Heart left ventricle (tissue), 13 donors: Measurements from ENCODE around the gene CMBL.

Experiments used
- POLR2A ChIP-seq, 2 donors: fragments of 450-650 bp; IDR thresholded peaks; one replicate each; pipeline ENCODE4 v1.6.1; 2017; ENCODE audit warnings: antibody characterized with exemption in 2 of 2, mild to moderate bottlenecking in 2 of 2, moderate library complexity in 2 of 2
- TF ChIP-seq, protein P1 (sequence below), 12 donors: fragments of 200-600 bp; sonication (generic) in 4 of 12; IDR thresholded peaks; one replicate each; pipeline versions ENCODE4 v1.5.0 to v1.8.0; 2018 to 2022; ENCODE audit warnings: antibody characterized with exemption in 12 of 12, mild to moderate bottlenecking in 5 of 12
- donor health status: ischemic (EF 13 %, LVEDD 7.1; RV severe dilation, severe dysfunction).
- donor health status: DM: no; HTN: yes; CAD: no.
- donor health status: DM: no; HTN: no; CAD: no.
- donor health status: ischemic (EF 25% LVEDD 6.9; RV normal size, moderate dysfunction).
- donor health status: ischemic (EF 25% LVEDD 5.7; RV mildly dilated, moderate dysfunction).
- donor health status: ischemic (EF 35%, LVEDD 5.7; RV mildly dilated, moderate dysfunction).
- donor health status: nonischemic (EF 11% LVEDD 7.7; RV severe dilation, severe dysfunction).
- donor health status: DM: yes; HTN: yes; CAD: no.
- donor health status: PGD.
- donor health status: ischemic (EF 29% LVEDD 5.4; RV normal size, mild dysfunction).
- donor health status: nonischemic (EF 23%, LVEDD 6.1; RV moderate dilation, normal function).

GRCh38 chr5:10246761-10247160 lies 60.9 kb downstream of the CMBL start:
- TF ChIP-seq, protein P1, sequence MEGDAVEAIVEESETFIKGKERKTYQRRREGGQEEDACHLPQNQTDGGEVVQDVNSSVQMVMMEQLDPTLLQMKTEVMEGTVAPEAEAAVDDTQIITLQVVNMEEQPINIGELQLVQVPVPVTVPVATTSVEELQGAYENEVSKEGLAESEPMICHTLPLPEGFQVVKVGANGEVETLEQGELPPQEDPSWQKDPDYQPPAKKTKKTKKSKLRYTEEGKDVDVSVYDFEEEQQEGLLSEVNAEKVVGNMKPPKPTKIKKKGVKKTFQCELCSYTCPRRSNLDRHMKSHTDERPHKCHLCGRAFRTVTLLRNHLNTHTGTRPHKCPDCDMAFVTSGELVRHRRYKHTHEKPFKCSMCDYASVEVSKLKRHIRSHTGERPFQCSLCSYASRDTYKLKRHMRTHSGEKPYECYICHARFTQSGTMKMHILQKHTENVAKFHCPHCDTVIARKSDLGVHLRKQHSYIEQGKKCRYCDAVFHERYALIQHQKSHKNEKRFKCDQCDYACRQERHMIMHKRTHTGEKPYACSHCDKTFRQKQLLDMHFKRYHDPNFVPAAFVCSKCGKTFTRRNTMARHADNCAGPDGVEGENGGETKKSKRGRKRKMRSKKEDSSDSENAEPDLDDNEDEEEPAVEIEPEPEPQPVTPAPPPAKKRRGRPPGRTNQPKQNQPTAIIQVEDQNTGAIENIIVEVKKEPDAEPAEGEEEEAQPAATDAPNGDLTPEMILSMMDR (IDR thresholded peaks at IDR 0.05): no peak
- no peak for TF ChIP-seq POLR2A (IDR thresholded peaks at IDR 0.05)
